ENCODE measurements around the gene PSME3IP1. TPM values are rescaled to one million over a fixed set of nuclear protein-coding genes. Genes with fewer than 3 reads are reported as not detected.

PSME3IP1 gene
- total and polyA plus RNA-seq, 2 experiments from 2014 or later: 64.2 to 73.2 TPM

DNA sequence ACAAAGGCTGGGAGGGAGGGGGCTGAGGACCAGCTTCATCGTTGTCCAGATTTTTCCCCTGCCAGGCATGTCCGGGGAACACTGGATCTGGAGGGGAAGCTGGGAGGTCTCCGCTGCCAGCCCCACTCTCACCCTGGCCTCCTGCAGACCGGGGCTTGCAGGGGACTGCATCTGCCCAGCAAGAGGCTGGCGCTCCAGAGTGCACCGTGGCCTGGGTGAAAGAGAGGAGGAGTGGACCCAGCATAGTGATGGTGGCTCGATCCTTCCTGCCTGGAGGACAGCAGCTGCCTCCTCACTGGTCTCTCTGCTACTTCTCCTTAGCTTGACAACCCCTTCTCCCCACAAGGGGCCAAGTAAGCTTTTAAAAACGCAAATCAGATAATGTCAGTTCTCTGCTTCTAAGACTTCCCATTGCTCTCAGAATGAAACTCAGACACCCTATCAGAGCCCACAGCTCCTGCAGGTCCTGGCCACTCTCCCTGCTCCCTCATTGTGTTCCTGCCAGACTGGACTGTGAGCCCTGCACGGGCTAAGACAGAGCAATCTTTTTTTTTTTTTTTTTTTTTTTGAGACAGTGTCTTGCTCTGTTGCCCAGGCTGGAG lies 78.4 kb downstream of the PSME3IP1 start:
- 76% methylated on average over 9 of the region's 9 CpGs for WGBS (ENCODE audit: low lambda C conversion rate, missing lambda C conversion rate)
- no peaks in the 10 kb centered on the region for H3K4me1 ChIP-seq (ENCODE audit: insufficient read depth)
- H3K27me3 ChIP-seq: no peaks in the 10 kb centered on the region
- H3K9me2 ChIP-seq (replicated peaks; ENCODE audit: insufficient read depth): no peaks in the 10 kb centered on the region
- H4K20me1 ChIP-seq (ENCODE audit: insufficient read depth, poor library complexity, severe bottlenecking): no peaks in the 10 kb centered on the region
- H3K36me3 ChIP-seq (replicated peaks; ENCODE audit: insufficient read depth, low read depth): no peaks in the 10 kb centered on the region
- no peak overlapping the region for H2AFZ ChIP-seq
- TF ChIP-seq EZH2 (IDR thresholded peaks at IDR 0.05; ENCODE audit: borderline replicate concordance) (no peak), CTCF (IDR thresholded peaks at IDR 0.05; ENCODE audit: poor library complexity) (no peak), EZH2phosphoT487 (IDR thresholded peaks at IDR 0.05; ENCODE audit: low read depth, severe bottlenecking, unreplicated experiment) (no peak)
- no peak overlapping the region for H3K4me3 ChIP-seq
- no peak for DNase-seq (ENCODE audit: low spot score)
- no peaks in the 10 kb centered on the region for H3K79me2 ChIP-seq
- no peak overlapping the region for H3K27ac ChIP-seq
- H3K4me2 ChIP-seq: no peak overlapping the region
- H3K9me3 ChIP-seq (ENCODE audit: low read depth): no peaks in the 10 kb centered on the region

GRCh38 chr16:57106767-57107166 lies 79.1 kb downstream of the PSME3IP1 start:
- TF ChIP-seq CTCF (IDR thresholded peaks at IDR 0.05; ENCODE audit: poor library complexity): no peak
- no peak for TF ChIP-seq EZH2phosphoT487 (IDR thresholded peaks at IDR 0.05; ENCODE audit: low read depth, severe bottlenecking, unreplicated experiment)
- no peak for TF ChIP-seq EZH2 (IDR thresholded peaks at IDR 0.05; ENCODE audit: borderline replicate concordance)
- Histone ChIP-seq H3K4me3 (no peak overlapping the region), H2AFZ (no peak overlapping the region), H3K27me3 (no peaks in the 10 kb centered on the region), H3K36me3 (replicated peaks; ENCODE audit: insufficient read depth, low read depth) (no peaks in the 10 kb centered on the region), H3K4me1 (ENCODE audit: insufficient read depth) (no peaks in the 10 kb centered on the region), H3K9me2 (replicated peaks; ENCODE audit: insufficient read depth) (no peaks in the 10 kb centered on the region), H4K20me1 (ENCODE audit: insufficient read depth, poor library complexity, severe bottlenecking) (no peaks in the 10 kb centered on the region), H3K79me2 (no peaks in the 10 kb centered on the region), H3K4me2 (no peak overlapping the region), H3K27ac (no peak overlapping the region), H3K9me3 (ENCODE audit: low read depth) (no peaks in the 10 kb centered on the region)
- 100% methylated on average over 2 of the region's 2 CpGs for WGBS (ENCODE audit: low lambda C conversion rate, missing lambda C conversion rate)
- no peak for DNase-seq (ENCODE audit: low spot score)

- Histone ChIP-seq H4K20me1 (ENCODE audit: insufficient read depth, poor library complexity, severe bottlenecking) (no peaks in the 10 kb centered on the region), H3K79me2 (no peaks in the 10 kb centered on the region), H3K9me2 (replicated peaks; ENCODE audit: insufficient read depth) (no peaks in the 10 kb centered on the region), H3K27ac (no peak overlapping the region), H3K9me3 (ENCODE audit: low read depth) (no peaks in the 10 kb centered on the region), H3K4me1 (ENCODE audit: insufficient read depth) (no peaks in the 10 kb centered on the region), H2AFZ (no peak overlapping the region), H3K4me2 (no peak overlapping the region), H3K4me3 (no peak overlapping the region), H3K36me3 (replicated peaks; ENCODE audit: insufficient read depth, low read depth) (no peaks in the 10 kb centered on the region), H3K27me3 (no peaks in the 10 kb centered on the region)
- 91% methylated on average over 6 of the region's 7 CpGs for WGBS (ENCODE audit: low lambda C conversion rate, missing lambda C conversion rate)
- no peak for DNase-seq (ENCODE audit: low spot score)
- TF ChIP-seq EZH2 (IDR thresholded peaks at IDR 0.05; ENCODE audit: borderline replicate concordance) (no peak), EZH2phosphoT487 (IDR thresholded peaks at IDR 0.05; ENCODE audit: low read depth, severe bottlenecking, unreplicated experiment) (no peak), CTCF (IDR thresholded peaks at IDR 0.05; ENCODE audit: poor library complexity) (no peak)
Observed at GRCh38 chr16:57105184-57105583, 80.7 kb downstream of the PSME3IP1 start.
